GM12874 (cell line): ENCODE results near the gene NFAT5.

Experiments
- TF ChIP-seq, protein P1 (sequence below): IDR thresholded peaks from 2 replicates; pipeline ENCODE4 v1.5.1; 2011; ENCODE audit warnings: low read depth, mild to moderate bottlenecking, control low read depth, low read length, moderate library complexity; ENCODE audit not compliant: insufficient read depth

Gene NFAT5

GRCh38 chr16:69538808-69539207, 27.0 kb upstream of the NFAT5 start:
- TF ChIP-seq, protein P1, sequence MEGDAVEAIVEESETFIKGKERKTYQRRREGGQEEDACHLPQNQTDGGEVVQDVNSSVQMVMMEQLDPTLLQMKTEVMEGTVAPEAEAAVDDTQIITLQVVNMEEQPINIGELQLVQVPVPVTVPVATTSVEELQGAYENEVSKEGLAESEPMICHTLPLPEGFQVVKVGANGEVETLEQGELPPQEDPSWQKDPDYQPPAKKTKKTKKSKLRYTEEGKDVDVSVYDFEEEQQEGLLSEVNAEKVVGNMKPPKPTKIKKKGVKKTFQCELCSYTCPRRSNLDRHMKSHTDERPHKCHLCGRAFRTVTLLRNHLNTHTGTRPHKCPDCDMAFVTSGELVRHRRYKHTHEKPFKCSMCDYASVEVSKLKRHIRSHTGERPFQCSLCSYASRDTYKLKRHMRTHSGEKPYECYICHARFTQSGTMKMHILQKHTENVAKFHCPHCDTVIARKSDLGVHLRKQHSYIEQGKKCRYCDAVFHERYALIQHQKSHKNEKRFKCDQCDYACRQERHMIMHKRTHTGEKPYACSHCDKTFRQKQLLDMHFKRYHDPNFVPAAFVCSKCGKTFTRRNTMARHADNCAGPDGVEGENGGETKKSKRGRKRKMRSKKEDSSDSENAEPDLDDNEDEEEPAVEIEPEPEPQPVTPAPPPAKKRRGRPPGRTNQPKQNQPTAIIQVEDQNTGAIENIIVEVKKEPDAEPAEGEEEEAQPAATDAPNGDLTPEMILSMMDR: no peak

DNA sequence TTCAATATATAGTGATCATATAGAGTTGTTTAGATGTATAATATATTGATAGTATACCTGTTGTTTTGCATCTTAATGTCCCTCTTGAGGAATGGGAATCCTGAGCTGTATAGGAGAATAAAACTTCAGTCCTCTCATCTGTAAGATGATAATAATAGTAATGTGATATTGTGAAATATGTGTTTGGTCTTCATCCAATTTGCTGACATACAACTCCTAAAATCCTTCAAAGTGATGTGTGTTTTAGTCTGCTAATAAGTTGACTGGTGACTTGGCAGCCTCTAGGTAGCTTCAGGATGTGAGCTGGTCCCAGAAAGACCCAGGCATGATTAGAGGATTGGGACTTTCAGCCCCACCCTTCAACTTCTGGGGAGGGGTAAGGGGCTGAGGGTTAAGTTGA, 22.8 kb upstream of the NFAT5 start:
- TF ChIP-seq, protein P1: no peak

DNA sequence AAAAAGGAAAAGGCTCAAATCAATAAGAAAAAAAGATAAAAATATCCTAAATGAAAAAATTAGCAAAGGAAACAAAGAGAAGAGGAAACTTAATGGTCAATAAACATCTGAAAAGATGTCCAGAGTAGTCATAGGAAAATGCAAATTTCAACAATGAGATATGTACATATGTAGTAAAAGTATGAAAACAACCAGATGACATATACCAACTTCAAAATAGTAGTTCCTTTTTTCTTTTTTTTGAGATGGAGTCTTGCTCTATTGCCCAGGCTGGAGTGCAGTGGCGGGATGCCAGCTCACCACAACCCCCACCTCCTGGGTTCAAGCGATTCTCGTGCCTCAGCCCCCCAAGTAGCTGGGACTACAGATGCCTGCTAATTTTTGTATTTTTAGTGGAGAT, 21.7 kb upstream of the NFAT5 start:
- TF ChIP-seq, protein P1: no peak

- TF ChIP-seq, protein P1: no peak
These were observed 12.4 kb upstream of the NFAT5 start for GRCh38 chr16:69553332-69553731.

DNA sequence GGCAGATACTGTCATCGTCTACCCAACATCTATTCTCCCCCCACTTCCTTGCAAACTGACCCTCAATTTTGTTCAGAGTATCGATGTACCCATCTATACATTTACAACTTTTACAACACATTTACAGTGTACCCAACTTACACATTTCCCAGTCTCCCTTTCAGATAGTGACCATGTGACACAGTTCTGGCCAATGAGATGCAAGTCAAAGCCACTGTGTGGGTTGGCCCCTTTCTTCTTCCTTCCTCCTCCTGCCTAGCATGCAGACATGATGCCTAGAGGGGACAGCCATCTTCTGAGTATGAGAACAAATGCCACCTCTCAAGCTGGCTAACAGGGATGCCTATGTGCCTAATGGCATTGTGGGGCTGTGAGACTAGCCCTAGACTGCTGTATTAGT, 11.3 kb upstream of the NFAT5 start:
- TF ChIP-seq, protein P1: no peak

- TF ChIP-seq, protein P1: no peak
These were observed 10.3 kb upstream of the NFAT5 start for GRCh38 chr16:69555437-69555836.

- TF ChIP-seq, protein P1: no peak
These were observed 9.9 kb upstream of the NFAT5 start for GRCh38 chr16:69555867-69556266.

- TF ChIP-seq, protein P1: no peak
These were observed 6.6 kb upstream of the NFAT5 start for GRCh38 chr16:69559164-69559563.
